MM.1S (cell line): Measurements from ENCODE around the gene CENPT.

Experiments
- DNase-seq: peaks from one replicate; pipeline ENCODE4 v3.0.0-alpha.2; 2015
- H2AFZ ChIP-seq: fragments of 300-600 bp; sonication (generic); 2 replicates; pipeline ENCODE4 v1.6.0; 2016; ENCODE audit warnings: antibody characterized with exemption, low read length
- H3F3A ChIP-seq: fragments of 300-600 bp; sonication (generic); 2 replicates; pipeline ENCODE4 v1.6.1; 2016; ENCODE audit warnings: mild to moderate bottlenecking, antibody characterized with exemption, low read length, moderate library complexity, mixed read lengths; ENCODE audit not compliant: insufficient read depth
- H3K27ac ChIP-seq: fragments of 300-600 bp; sonication (generic); 2 replicates; pipeline ENCODE4 v1.5.1; 2016; ENCODE audit warnings: mild to moderate bottlenecking, low read length
- H3K27me3 ChIP-seq: fragments of 300-600 bp; sonication (generic); replicated peaks from 2 replicates; pipeline ENCODE4 v1.6.0; 2016; ENCODE audit warnings: low read length; ENCODE audit not compliant: insufficient read depth
- H3K36me3 ChIP-seq: fragments of 300-600 bp; sonication (generic); replicated peaks from 2 replicates; pipeline ENCODE4 v1.6.1; 2016; ENCODE audit warnings: mild to moderate bottlenecking, low read length, mixed read lengths; ENCODE audit not compliant: insufficient read depth
- H3K4me1 ChIP-seq: fragments of 300-600 bp; sonication (generic); 2 replicates; pipeline ENCODE4 v1.6.1; 2016; ENCODE audit warnings: low read length, mixed read lengths
- H3K4me2 ChIP-seq: fragments of 300-600 bp; sonication (generic); 2 replicates; pipeline ENCODE4 v1.6.0; 2016; ENCODE audit warnings: low read depth, low read length
- H3K4me3 ChIP-seq: fragments of 300-600 bp; sonication (generic); 2 replicates; pipeline ENCODE4 v1.5.1; 2016; ENCODE audit warnings: low read length, mixed read lengths
- H3K79me2 ChIP-seq: fragments of 300-600 bp; sonication (generic); 2 replicates; pipeline ENCODE4 v1.6.1; 2016; ENCODE audit warnings: mixed run types, low read length, mixed read lengths
- H3K9ac ChIP-seq: fragments of 300-600 bp; sonication (generic); 2 replicates; pipeline ENCODE4 v1.6.1; 2016; ENCODE audit warnings: low read length, mixed read lengths
- H3K9me2 ChIP-seq: fragments of 300-600 bp; sonication (generic); replicated peaks from 2 replicates; pipeline ENCODE4 v1.6.1; 2016; ENCODE audit warnings: mild to moderate bottlenecking, low read length, mixed read lengths; ENCODE audit not compliant: insufficient read depth
- H3K9me3 ChIP-seq: fragments of 300-600 bp; sonication (generic); replicated peaks from 2 replicates; pipeline ENCODE4 v1.6.1; 2016; ENCODE audit warnings: mild to moderate bottlenecking, low read length, mixed read lengths; ENCODE audit not compliant: insufficient read depth
- H4K20me1 ChIP-seq: fragments of 300-600 bp; sonication (generic); 2 replicates; pipeline ENCODE4 v1.6.1; 2016; ENCODE audit warnings: mild to moderate bottlenecking, low read length, moderate library complexity, mixed read lengths; ENCODE audit not compliant: insufficient read depth
- CTCF ChIP-seq: fragments of 300-600 bp; sonication (generic); IDR thresholded peaks from 2 replicates; pipeline ENCODE4 v1.5.1; 2016; ENCODE audit warnings: antibody characterized with exemption, low read length, mixed read lengths
- EZH2 ChIP-seq: fragments of 300-600 bp; sonication (generic); optimal IDR thresholded peaks from 2 replicates; pipeline ENCODE3; 2017; ENCODE audit warnings: low read depth, mild to moderate bottlenecking, antibody characterized with exemption, low read length, mixed read lengths
- EZH2phosphoT487 ChIP-seq: fragments of 300-600 bp; sonication (generic); IDR thresholded peaks from 2 replicates; pipeline ENCODE4 v1.6.1; 2018; ENCODE audit warnings: antibody characterized with exemption, low read length

Gene CENPT

GRCh38 chr16:67873435-67874370 lies 26.2 kb upstream of the CENPT start:
- Histone ChIP-seq H3K9me2 (no peaks in the 10 kb centered on the region), H3F3A (peaks cover 21% of the 10 kb centered on the region), H3K27ac (peak overlapping the region; percentile 21; the same call in 1 of the 2 replicates), H3K4me1 (peaks cover 23% of the 10 kb centered on the region), H4K20me1 (no peaks in the 10 kb centered on the region), H3K79me2 (peaks cover 44% of the 10 kb centered on the region), H3K4me3 (peak overlapping the region; percentile 99), H3K27me3 (no peaks in the 10 kb centered on the region), H3K4me2 (peak overlapping the region; percentile 94), H3K36me3 (no peaks in the 10 kb centered on the region; the same call in 1 of the 2 replicates), H3K9ac (peak overlapping the region; percentile 93), H2AFZ (peak overlapping the region; percentile 91), H3K9me3 (no peaks in the 10 kb centered on the region)
- no peak for DNase-seq
- TF ChIP-seq CTCF (no peak), EZH2phosphoT487 (no peak), EZH2 (no peak)

GRCh38 chr16:67872631-67873434 lies 25.3 kb upstream of the CENPT start, which contains the start of gene EDC4:
Gene EDC4, plus strand, starts transcription at chr16:67873052. Its CDS starts 210 bp downstream, at chr16:67873262.
- Histone ChIP-seq H3K27me3 (no peaks in the 10 kb centered on the region), H3K4me2 (peak within 1 kb of the TSS; percentile 94), H4K20me1 (no peaks in the 10 kb centered on the region), H3K36me3 (no peaks in the 10 kb centered on the region), H3K9ac (peak within 1 kb of the TSS; percentile 93), H3K4me1 (peaks cover 23% of the 10 kb centered on the region), H3K9me2 (no peaks in the 10 kb centered on the region), H3K9me3 (no peaks in the 10 kb centered on the region), H3K27ac (peak within 1 kb of the TSS; percentile 39; the same call in 1 of the 2 replicates), H3K79me2 (peaks cover 44% of the 10 kb centered on the region), H3K4me3 (peak within 1 kb of the TSS; percentile 99), H3F3A (peaks cover 21% of the 10 kb centered on the region), H2AFZ (peak within 1 kb of the TSS; percentile 91)
- no peak for TF ChIP-seq CTCF
- TF ChIP-seq EZH2, result no peak
- no peak for TF ChIP-seq EZH2phosphoT487
- DNase-seq, result peak; percentile 84

- H3K79me2 ChIP-seq, result peaks cover 47% of the 10 kb centered on the region
- no peaks in the 10 kb centered on the region for H3K27me3 ChIP-seq
- peak overlapping the region; percentile 94; the same call in 1 of the 2 replicates for H3K4me2 ChIP-seq
- H3K27ac ChIP-seq, result peak overlapping the region; percentile 39; the same call in 1 of the 2 replicates
- no peaks in the 10 kb centered on the region for H3K9me3 ChIP-seq
- H2AFZ ChIP-seq, result peak overlapping the region; percentile 91
- H3K4me3 ChIP-seq, result peak overlapping the region; percentile 99
- no peak for DNase-seq
- H3K36me3 ChIP-seq, result no peaks in the 10 kb centered on the region
- H3K9ac ChIP-seq, result peak overlapping the region; percentile 93; the same call in 1 of the 2 replicates
- H3K4me1 ChIP-seq, result peaks cover 23% of the 10 kb centered on the region
- no peak for TF ChIP-seq EZH2phosphoT487
- TF ChIP-seq CTCF, result no peak
- TF ChIP-seq EZH2, result no peak
- no peaks in the 10 kb centered on the region for H3K9me2 ChIP-seq
- H3F3A ChIP-seq, result peaks cover 21% of the 10 kb centered on the region
- H4K20me1 ChIP-seq, result no peaks in the 10 kb centered on the region
These were observed 24.7 kb upstream of the CENPT start for GRCh38 chr16:67872131-67872630.
